Smooth muscle cell of bladder (primary cell): ENCODE measurements around the gene FAM110C. TPM values are rescaled to one million over a fixed set of nuclear protein-coding genes. Genes with fewer than 3 reads are reported as not detected.

Experiments
- total RNA-seq: library from RNA; depleted of rRNA; stranded (reverse); fragments of >200 nt; gene quantifications from 2 replicates; pipeline ENCODE4 v1.2.3, GENCODE V29; 2014

Gene FAM110C
- 0.09 TPM in 1 of 2 replicates, not detected in the other for total RNA-seq

GRCh38 chr2:46471-47345, at the start of gene FAM110C:
TSS of gene FAM110C (minus strand) at chr2:46505. CDS start at chr2:46385, 120 bp downstream.

Other genes starting within 250 kb of the FAM110C start
- gene SH3YL1, start 217.5 kb upstream of the FAM110C start, total RNA-seq = 33.4 and 39.3 TPM in 2 replicates
- 85.8 and 104 TPM in 2 replicates for gene ACP1, start 218.4 kb upstream of the FAM110C start, total RNA-seq
- 0.43 TPM in 1 of 2 replicates, not detected in the other for gene ALKAL2, start 241.6 kb upstream of the FAM110C start, total RNA-seq